ENCODE data around the gene ORAI2.
"Not testable (repeated sequence)": the region's sequence is repeated elsewhere in the genome, so short reads cannot be mapped to it uniquely, and the experiment has no call there.

ORAI2 gene

GRCh38 chr7:102473271-102473991, 40.1 kb downstream of the ORAI2 start:
- no peak for TF ChIP-seq CTCF (IDR thresholded peaks at IDR 0.05; ENCODE audit: low read depth, low read length)
- H3K4me3 ChIP-seq (replicated peaks in 1 of 2; ENCODE audit: low read depth in 2 of 2, low read length in 2 of 2) = no peak overlapping the region
- DNase-seq (ENCODE audit: low read depth in 2 of 2) = no peak

GRCh38 chr7:102474116-102474515, 40.7 kb downstream of the ORAI2 start:
- not testable (repeated sequence) for DNase-seq (ENCODE audit: low read depth in 2 of 2); H3K4me3 ChIP-seq (replicated peaks in 1 of 2; ENCODE audit: low read depth in 2 of 2, low read length in 2 of 2)

- not testable (repeated sequence) for H3K4me3 ChIP-seq (replicated peaks in 1 of 2; ENCODE audit: low read depth in 2 of 2, low read length in 2 of 2); DNase-seq (ENCODE audit: low read depth in 2 of 2)
Observed at GRCh38 chr7:102474736-102475435, 41.5 kb downstream of the ORAI2 start.

- peak; percentile 59 to 79 for DNase-seq (ENCODE audit: low read depth in 2 of 2)
- H3K4me3 ChIP-seq (replicated peaks in 1 of 2; ENCODE audit: low read depth in 2 of 2, low read length in 2 of 2) = peak within 1 kb of the TSS; percentile 40 to 48
- TF ChIP-seq CTCF (IDR thresholded peaks at IDR 0.05; ENCODE audit: low read depth, low read length) = peak; percentile 25
Observed at GRCh38 chr7:102478314-102479208, 45.2 kb downstream of the ORAI2 start, which contains the start of gene POLR2J. Gene POLR2J (minus strand): TSS chr7:102478922. CDS start chr7:102478860, 62 bp downstream.

- DNase-seq (ENCODE audit: low read depth in 2 of 2); H3K4me3 ChIP-seq (replicated peaks in 1 of 2; ENCODE audit: low read depth in 2 of 2, low read length in 2 of 2): not testable (repeated sequence)
Observed at GRCh38 chr7:102479209-102479584, 45.8 kb downstream of the ORAI2 start.

GRCh38 chr7:102479982-102480637, 46.7 kb downstream of the ORAI2 start:
- H3K4me3 ChIP-seq (replicated peaks in 1 of 2; ENCODE audit: low read depth in 2 of 2, low read length in 2 of 2); DNase-seq (ENCODE audit: low read depth in 2 of 2): not testable (repeated sequence)
- peak; percentile 46 for TF ChIP-seq CTCF (IDR thresholded peaks at IDR 0.05; ENCODE audit: low read depth, low read length)

- DNase-seq (ENCODE audit: low read depth in 2 of 2); H3K4me3 ChIP-seq (replicated peaks in 1 of 2; ENCODE audit: low read depth in 2 of 2, low read length in 2 of 2): not testable (repeated sequence)
Observed at GRCh38 chr7:102481962-102482361, 48.6 kb downstream of the ORAI2 start.

- H3K4me3 ChIP-seq (replicated peaks in 1 of 2; ENCODE audit: low read depth in 2 of 2, low read length in 2 of 2); DNase-seq (ENCODE audit: low read depth in 2 of 2): not testable (repeated sequence)
Observed at GRCh38 chr7:102484317-102484716, 50.9 kb downstream of the ORAI2 start.

- DNase-seq (ENCODE audit: low read depth in 2 of 2); H3K4me3 ChIP-seq (replicated peaks in 1 of 2; ENCODE audit: low read depth in 2 of 2, low read length in 2 of 2): not testable (repeated sequence)
Observed at GRCh38 chr7:102490529-102491075, 57.2 kb downstream of the ORAI2 start.

- not testable (repeated sequence) for H3K4me3 ChIP-seq (replicated peaks in 1 of 2; ENCODE audit: low read depth in 2 of 2, low read length in 2 of 2); DNase-seq (ENCODE audit: low read depth in 2 of 2)
Observed at GRCh38 chr7:102493220-102493935, 60.0 kb downstream of the ORAI2 start.

GRCh38 chr7:102494026-102494425, 60.7 kb downstream of the ORAI2 start:
- H3K4me3 ChIP-seq (replicated peaks in 1 of 2; ENCODE audit: low read depth in 2 of 2, low read length in 2 of 2); DNase-seq (ENCODE audit: low read depth in 2 of 2): not testable (repeated sequence)

GRCh38 chr7:102494473-102495149, 61.2 kb downstream of the ORAI2 start:
- not testable (repeated sequence) for DNase-seq (ENCODE audit: low read depth in 2 of 2)

More at GRCh38 chr7:102494473-102495149, 61.2 kb downstream of the ORAI2 start:
- not testable (repeated sequence) for H3K4me3 ChIP-seq (replicated peaks in 1 of 2; ENCODE audit: low read depth in 2 of 2, low read length in 2 of 2)
